NCI-H2081 treated with DMSO at 0.1 percent for 48 hours (cell line): Measurements from ENCODE around the gene HOXB8.

Experiments used
- DNase-seq: peaks from one replicate; lab custom pipeline; 2025; lab: John Stamatoyannopoulos, UW

Gene HOXB8

GRCh38 chr17:48567646-48568354 lies 47.3 kb downstream of the HOXB8 start:
- no peak for DNase-seq

DNA sequence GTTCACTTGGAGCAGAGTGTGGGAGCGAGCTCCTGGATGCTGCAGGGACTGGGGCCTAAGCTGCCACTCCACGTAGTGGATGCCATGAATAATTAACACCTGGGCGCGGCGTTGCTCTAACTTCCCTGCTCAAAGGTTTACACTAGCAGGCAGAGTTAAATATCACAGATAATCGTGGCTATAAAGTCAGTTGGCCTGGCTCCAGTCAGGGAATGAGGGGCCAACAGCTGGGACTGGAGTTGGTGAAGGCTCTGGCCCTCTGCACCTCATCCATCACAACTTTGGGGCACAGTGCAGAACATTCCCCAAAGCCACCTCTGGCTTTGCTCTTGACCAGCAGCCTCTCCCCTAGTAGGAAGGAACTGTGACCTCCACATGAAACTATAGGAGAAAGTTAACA lies 47.9 kb downstream of the HOXB8 start:
- DNase-seq: no peak

DNA sequence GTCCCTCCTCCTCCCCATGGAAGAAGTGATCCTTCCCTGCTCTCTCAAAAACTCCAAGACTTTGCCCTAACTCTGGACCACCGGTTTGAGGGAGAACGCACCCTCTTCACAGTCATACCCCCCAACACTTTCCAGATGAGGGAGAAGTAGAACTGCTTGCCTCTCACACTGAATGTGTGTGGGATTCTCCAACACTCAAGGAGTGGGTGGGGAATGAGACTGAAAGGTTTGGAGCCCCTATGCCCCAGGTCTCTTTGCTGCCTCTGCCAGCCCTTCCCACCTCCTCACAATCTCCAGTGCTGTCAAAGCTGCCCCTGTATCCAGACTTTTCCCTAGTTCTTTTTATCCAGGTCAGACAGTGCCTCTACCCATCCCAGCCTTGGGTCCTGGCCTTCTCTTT lies 48.4 kb downstream of the HOXB8 start:
- no peak for DNase-seq

DNA sequence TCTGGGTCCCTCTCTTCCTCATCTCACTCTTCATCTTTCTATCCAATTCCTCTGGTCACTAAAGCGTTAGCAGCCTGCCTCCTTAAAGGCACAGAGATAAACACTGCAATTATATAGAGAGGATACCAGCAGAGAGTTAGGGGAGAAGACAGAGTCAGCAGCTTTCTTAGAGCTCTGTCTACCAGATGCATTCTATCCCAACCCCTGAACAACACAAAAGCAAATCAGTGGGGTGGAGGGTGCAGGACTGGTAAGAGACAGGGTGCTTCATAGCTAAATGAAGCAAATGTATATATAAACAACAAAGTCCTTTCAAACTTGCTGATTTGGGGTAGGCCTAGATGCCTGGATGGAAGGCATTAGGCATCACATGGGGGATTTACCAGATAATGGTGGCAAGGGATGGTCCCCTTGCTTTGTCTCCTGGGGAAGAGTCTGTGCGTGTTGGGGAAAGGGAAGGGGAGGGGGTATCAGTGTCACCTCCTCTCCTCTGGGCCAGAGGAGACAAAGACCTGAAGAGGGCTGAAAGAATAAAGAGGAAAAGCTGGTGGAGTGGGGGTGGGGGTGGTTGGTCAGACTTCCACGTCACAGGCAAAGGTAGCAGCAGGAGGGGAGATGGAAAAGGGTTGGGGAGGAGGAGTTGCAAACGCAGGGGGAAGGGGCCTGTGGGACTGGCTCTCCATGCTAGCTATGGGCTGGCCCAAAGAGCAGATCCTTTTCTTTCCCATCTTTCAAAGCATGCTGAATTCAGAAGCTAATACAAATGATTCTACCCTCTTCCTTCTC lies 49.0 kb downstream of the HOXB8 start:
- no peak for DNase-seq

DNA sequence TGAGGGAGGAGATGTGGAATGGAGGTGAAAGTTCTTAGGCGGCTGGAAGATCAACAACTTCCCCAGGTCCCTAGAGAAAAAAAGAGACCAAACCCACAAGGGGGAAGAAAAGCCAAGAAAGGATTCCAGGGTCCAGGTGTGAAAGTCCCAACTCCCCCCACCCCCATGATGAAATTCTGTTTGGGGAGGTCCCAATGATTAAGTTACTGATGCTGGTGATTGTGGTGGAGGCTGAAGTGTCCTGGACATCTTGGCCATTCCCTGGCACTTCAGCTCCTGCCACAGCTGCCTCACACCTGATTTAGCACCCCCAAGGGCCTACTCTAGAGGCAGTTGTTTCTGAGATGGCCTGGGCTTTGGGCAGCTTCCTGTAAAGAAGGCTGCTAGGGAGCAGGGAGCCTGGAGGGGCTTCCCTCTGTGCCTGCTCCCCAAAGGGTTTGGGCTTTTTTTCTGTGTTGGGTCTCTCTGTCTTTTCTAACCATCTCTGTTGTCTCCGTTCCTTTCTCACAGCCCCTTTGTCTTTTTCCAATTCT lies 50.0 kb downstream of the HOXB8 start:
- no peak for DNase-seq

DNA sequence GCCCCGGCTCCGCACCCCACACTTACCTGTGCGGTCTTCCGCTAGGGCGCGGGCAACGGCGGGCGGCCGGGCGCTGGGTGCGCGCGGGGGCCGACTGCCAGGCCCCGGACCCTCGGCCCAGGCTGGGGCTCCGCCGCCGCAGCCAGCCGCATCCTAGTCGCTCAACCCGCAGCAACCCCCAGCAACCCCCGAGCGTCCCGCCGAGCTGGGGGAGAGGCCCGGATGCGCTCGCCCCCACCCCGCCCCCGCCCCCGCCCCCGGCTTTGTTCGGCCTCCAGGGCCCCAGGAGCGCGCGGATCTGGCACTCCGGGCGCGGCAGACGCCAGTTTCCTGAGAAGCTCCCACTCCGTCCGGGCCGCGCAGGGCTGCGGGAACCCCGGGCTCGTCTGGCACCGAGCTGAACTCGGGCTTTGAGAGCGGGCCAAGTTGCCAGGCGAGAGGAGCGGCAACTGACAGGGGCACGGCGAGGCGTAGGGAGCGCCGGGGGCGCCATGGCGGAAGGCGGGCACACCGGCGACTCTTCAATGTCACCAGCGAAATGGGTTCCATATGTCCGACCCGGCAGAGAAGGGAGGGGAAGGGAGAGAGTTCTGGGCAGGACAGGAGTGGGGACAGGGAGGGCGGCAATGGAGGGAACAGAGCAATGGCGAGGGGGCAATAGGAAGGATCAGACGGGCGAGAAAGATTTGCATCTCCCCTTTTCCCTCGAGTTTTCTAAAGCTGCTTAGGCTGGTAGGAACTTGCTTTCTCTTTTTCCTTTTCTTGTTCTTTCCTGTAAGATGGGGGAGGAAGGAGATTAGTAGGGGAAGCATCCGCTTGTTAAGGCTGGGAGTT lies 50.7 kb downstream of the HOXB8 start:
- DNase-seq: no peak

DNA sequence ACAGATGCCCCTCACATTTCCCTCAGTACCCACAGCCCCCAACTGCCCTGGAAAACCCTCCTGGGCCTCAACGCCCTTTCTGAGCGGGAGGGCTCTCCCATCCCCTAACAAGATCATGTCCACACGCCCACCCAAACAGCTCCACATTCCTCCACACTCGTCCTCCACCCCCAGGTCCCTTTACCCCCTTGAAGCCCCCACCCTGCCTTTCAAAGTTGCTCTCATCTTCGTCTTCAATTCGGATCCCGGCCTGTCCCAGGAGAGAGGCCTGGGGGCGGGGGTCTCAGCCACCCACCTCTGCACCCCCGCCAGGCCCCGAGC lies 51.3 kb downstream of the HOXB8 start:
- no peak for DNase-seq

GRCh38 chr17:48563385-48563838 lies 51.7 kb downstream of the HOXB8 start:
- no peak for DNase-seq

DNA sequence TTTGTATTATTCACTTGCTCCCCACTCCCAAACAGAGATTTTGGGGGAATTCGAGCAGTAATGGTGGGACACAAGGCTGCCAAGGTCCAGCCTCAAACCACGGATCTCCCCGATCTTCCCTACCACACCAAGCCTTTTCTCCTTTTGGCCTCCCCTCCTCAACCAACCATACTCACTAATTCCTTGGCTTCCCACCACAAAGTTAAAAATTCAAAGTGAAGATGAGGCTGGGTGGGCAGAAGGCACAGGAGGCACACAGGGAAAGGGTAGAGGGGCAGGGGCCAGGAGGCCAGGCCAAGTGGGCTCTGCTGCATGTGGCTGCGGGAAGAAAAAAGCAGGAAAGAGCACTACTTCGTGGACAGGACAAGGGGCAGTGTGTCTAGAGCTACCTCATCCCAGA lies 52.2 kb downstream of the HOXB8 start:
- DNase-seq: no peak
